Caco-2 (cell line): ENCODE results near the gene GTF3C5. TPM values are rescaled to one million over a fixed set of nuclear protein-coding genes. Genes with fewer than 3 reads are reported as not detected.

Experiments
- BruUV-seq: library from RNA; stranded (reverse); fragments of 400-500 nt; replicated peaks from 2 replicates; lab custom pipeline; 2021; lab: Mats Ljungman, UMichigan
- CTCF ChIA-PET: fragments of 300-600 bp; sonication (Branson Sonifier 250); formaldehyde crosslinking; loops from one replicate; lab custom pipeline; 2022; ENCODE audit warnings: antibody characterized with exemption; lab: Charles Lee
- POLR2A ChIA-PET: fragments of 300-600 bp; sonication (Branson Sonifier 250); formaldehyde crosslinking; loops from one replicate; lab custom pipeline; 2022; ENCODE audit warnings: antibody characterized with exemption; lab: Charles Lee
- DNase-seq, 2 experiments: peaks; one replicate each; pipeline versions ENCODE4 v3.0.0 to v3.0.0-alpha.2; 2020 to 2022
- H3K27me3 ChIP-seq: replicated peaks from 2 replicates; pipeline ENCODE4 v1.6.0; 2011; ENCODE audit warnings: low read length; ENCODE audit not compliant: control insufficient read depth, insufficient read depth
- H3K36me3 ChIP-seq: 2 replicates; pipeline ENCODE4 v1.5.1; 2011; ENCODE audit warnings: low read length; ENCODE audit not compliant: control insufficient read depth, insufficient read depth
- H3K4me1 ChIP-seq: fragments of 250-450 bp; sonication (Bioruptor Pico); 2 replicates; pipeline ENCODE4 v1.5.1; 2020; ENCODE audit warnings: mild to moderate bottlenecking
- H3K4me3 ChIP-seq: 2 replicates; pipeline ENCODE4 v1.5.1; 2011; ENCODE audit warnings: low read depth, mild to moderate bottlenecking, control low read depth, low read length
- H3K9me3 ChIP-seq: fragments of 250-450 bp; sonication (Bioruptor Pico); 2 replicates; pipeline ENCODE4 v1.5.1; 2020; ENCODE audit warnings: mild to moderate bottlenecking, moderate library complexity
- H3K27ac Mint-ChIP-seq: one replicate; pipeline ENCODE4 v1.8.0; 2022; ENCODE audit warnings: mixed read lengths; ENCODE audit not compliant: unreplicated experiment
- H3K27me3 Mint-ChIP-seq: one replicate; pipeline ENCODE4 v1.8.0; 2022; ENCODE audit warnings: mixed read lengths; ENCODE audit not compliant: insufficient read depth, unreplicated experiment
- H3K36me3 Mint-ChIP-seq: one replicate; pipeline ENCODE4 v1.8.0; 2022; ENCODE audit warnings: mild to moderate bottlenecking, mixed read lengths; ENCODE audit not compliant: insufficient read depth, unreplicated experiment
- H3K4me1 Mint-ChIP-seq: one replicate; pipeline ENCODE4 v1.8.0; 2022; ENCODE audit warnings: low read depth, mixed read lengths; ENCODE audit not compliant: unreplicated experiment
- H3K4me3 Mint-ChIP-seq: one replicate; pipeline ENCODE4 v1.8.0; 2022; ENCODE audit warnings: mild to moderate bottlenecking, moderate library complexity, mixed read lengths; ENCODE audit not compliant: unreplicated experiment
- H3K9me3 Mint-ChIP-seq: one replicate; pipeline ENCODE4 v1.8.0; 2022; ENCODE audit warnings: mixed read lengths; ENCODE audit not compliant: unreplicated experiment
- intact Hi-C: fragments of 100-400 bp; cut with micrococcal nuclease; formaldehyde crosslinking; loops from one replicate; pipeline ENCODE4 v1.10.0; 2022; ENCODE audit not compliant: unreplicated experiment
- total RNA-seq: library from RNA; stranded (reverse); gene quantifications from 2 replicates; pipeline ENCODE4 v1.2.3, GENCODE V29; 2022
- TF ChIP-seq, protein P1 (sequence below), 2 experiments: fragments of 200-600 bp in 1 of 2; IDR thresholded peaks; 1 replicate in 1 of 2; 2 replicates in 1 of 2; pipeline versions ENCODE4 v1.5.1 to v1.8.0; 2011 to 2022; ENCODE audit warnings: antibody characterized with exemption in 1 of 2, control low read depth in 1 of 2, inconsistent platforms in 1 of 2, low read depth in 1 of 2, low read length in 1 of 2, mild to moderate bottlenecking in 1 of 2, moderate library complexity in 1 of 2; ENCODE audit not compliant: insufficient read depth in 1 of 2, severe bottlenecking in 1 of 2, unreplicated experiment in 1 of 2

Gene GTF3C5
- total RNA-seq, 1 experiment from 2014 or later: 73.1 TPM

DNA sequence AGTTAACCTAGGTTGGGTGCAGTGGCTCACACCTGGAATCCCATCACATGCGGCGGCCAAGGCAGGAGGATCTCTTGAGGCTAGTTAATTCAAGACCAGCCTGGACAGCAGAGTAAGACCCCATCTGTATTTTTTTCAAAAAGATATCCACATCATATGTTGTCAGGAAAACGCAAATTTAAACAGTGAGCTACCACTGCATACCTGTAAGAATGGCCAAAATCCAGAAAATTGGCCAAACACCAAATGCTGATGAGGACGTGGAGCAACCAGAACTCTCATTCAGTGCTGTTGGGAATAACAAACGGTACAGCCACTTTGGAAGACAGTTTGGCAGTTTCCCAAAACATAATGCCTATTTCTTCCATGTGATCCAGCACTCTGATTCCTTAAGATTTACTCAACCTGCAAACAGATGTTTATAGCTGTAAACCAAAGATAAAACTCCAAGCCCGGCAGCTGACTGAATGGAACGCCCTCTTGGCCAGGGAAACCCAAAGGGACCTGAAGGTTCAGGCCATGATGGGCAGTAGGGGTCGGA is 43.4 kb downstream of the GTF3C5 start:
- POLR2A ChIA-PET: interaction anchor here (0.9 kb wide), 1 partner anchor 44 kb away, joined by 4 read pairs; the partner anchor contains the start of gene GTF3C5
- DNase-seq: peak in 1 of 2 experiments; percentile 13
- Histone ChIP-seq H3K4me3 (no peak overlapping the region), H3K4me1 (no peaks in the 10 kb centered on the region), H3K36me3 (no peaks in the 10 kb centered on the region), H3K27me3 (no peaks in the 10 kb centered on the region), H3K9me3 (no peaks in the 10 kb centered on the region; the same call in 1 of the 2 replicates)
- TF ChIP-seq, protein P1, sequence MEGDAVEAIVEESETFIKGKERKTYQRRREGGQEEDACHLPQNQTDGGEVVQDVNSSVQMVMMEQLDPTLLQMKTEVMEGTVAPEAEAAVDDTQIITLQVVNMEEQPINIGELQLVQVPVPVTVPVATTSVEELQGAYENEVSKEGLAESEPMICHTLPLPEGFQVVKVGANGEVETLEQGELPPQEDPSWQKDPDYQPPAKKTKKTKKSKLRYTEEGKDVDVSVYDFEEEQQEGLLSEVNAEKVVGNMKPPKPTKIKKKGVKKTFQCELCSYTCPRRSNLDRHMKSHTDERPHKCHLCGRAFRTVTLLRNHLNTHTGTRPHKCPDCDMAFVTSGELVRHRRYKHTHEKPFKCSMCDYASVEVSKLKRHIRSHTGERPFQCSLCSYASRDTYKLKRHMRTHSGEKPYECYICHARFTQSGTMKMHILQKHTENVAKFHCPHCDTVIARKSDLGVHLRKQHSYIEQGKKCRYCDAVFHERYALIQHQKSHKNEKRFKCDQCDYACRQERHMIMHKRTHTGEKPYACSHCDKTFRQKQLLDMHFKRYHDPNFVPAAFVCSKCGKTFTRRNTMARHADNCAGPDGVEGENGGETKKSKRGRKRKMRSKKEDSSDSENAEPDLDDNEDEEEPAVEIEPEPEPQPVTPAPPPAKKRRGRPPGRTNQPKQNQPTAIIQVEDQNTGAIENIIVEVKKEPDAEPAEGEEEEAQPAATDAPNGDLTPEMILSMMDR (IDR thresholded peaks at IDR 0.05; ENCODE audit: insufficient read depth in 1 of 2, low read depth in 1 of 2, low read length in 1 of 2, severe bottlenecking in 1 of 2, unreplicated experiment in 1 of 2): no peak
- Mint-ChIP-seq H3K4me3 (no peak overlapping the region), H3K36me3 (no peaks in the 10 kb centered on the region), H3K4me1 (no peaks in the 10 kb centered on the region), H3K27me3 (no peaks in the 10 kb centered on the region), H3K9me3 (no peaks in the 10 kb centered on the region), H3K27ac (no peak overlapping the region)
- CTCF ChIA-PET: no interaction called here
- intact Hi-C loops: no loop called here
- no TSS peak for BruUV-seq

DNA sequence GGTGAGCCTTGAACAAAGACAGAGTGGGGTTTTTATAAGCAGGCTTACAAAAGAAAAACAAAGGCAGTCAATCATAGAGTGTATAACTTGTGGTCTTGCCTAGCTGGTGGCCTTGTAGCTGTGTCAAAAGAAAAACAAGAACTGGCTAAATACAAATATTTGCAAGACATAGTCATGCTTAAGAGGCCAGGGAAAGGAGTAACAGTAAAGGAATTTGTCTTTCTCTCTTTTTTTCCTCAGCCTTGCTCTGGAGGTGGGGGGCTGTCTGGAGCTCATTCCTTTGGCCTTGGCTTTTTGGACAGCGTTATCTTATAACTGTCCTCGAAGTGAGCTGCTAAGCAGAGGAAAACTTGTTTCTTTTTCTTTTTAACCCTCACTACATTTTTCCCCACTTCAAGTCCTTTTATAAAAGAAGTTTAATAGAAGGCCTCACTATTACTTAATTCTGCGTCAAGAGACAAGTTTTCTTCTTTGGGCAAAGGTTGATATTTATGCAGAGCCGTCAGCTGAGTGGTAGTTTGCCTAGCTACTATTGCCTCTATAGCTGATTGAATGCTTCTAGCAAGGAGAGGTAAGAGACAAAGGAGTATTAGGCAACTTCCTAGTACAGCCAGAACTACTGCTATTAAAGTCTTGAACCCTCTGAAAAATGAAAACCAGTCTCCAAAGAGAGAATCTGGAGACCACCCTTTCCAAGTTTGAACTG is 45.3 kb downstream of the GTF3C5 start:
- H3K36me3 ChIP-seq: no peaks in the 10 kb centered on the region
- H3K27me3 ChIP-seq: no peaks in the 10 kb centered on the region
- Mint-ChIP-seq H3K36me3 (no peaks in the 10 kb centered on the region), H3K9me3 (no peaks in the 10 kb centered on the region), H3K27me3 (peaks cover 3% of the 10 kb centered on the region), H3K27ac (no peak overlapping the region), H3K4me1 (no peaks in the 10 kb centered on the region), H3K4me3 (no peak overlapping the region)
- BruUV-seq: no TSS peak
- no peak for DNase-seq
- TF ChIP-seq, protein P1 (IDR thresholded peaks at IDR 0.05; ENCODE audit: insufficient read depth in 1 of 2, low read depth in 1 of 2, low read length in 1 of 2, severe bottlenecking in 1 of 2, unreplicated experiment in 1 of 2): no peak
- no peaks in the 10 kb centered on the region; the same call in 1 of the 2 replicates for H3K9me3 ChIP-seq
- CTCF ChIA-PET: no interaction called here
- peaks cover 11% of the 10 kb centered on the region for H3K4me1 ChIP-seq
- POLR2A ChIA-PET: no interaction called here
- no peak overlapping the region for H3K4me3 ChIP-seq
- intact Hi-C loops: no loop called here

DNA sequence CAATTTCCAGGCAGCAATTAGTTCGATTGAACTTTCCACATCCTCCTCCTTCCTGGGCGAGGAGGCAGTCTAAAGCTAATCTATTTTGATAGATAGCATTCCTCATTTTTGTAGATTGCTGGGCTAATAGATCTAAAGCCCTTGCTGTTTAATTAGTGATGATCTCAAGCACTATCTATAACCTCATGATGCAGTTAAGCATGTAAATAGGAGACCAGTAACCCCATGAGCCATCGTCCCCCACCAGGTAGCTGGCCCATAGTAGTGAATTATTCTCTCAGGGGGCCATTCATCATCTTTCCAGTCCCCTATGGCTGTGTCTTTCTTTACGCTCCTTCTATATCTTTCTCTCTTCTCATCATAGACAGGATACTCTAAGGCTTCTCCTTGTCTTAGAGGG is 45.9 kb downstream of the GTF3C5 start:
- BruUV-seq: no TSS peak
- ChIA-PET POLR2A (no interaction called here), CTCF (no interaction called here)
- Histone ChIP-seq H3K36me3 (no peaks in the 10 kb centered on the region), H3K4me1 (peaks cover 13% of the 10 kb centered on the region), H3K4me3 (no peak overlapping the region), H3K27me3 (no peaks in the 10 kb centered on the region), H3K9me3 (no peaks in the 10 kb centered on the region; the same call in 1 of the 2 replicates)
- TF ChIP-seq, protein P1 (IDR thresholded peaks at IDR 0.05; ENCODE audit: insufficient read depth in 1 of 2, low read depth in 1 of 2, low read length in 1 of 2, severe bottlenecking in 1 of 2, unreplicated experiment in 1 of 2): no peak
- intact Hi-C loops: no loop called here
- H3K36me3 Mint-ChIP-seq: no peaks in the 10 kb centered on the region
- H3K4me3 Mint-ChIP-seq: no peak overlapping the region
- H3K27me3 Mint-ChIP-seq: peaks cover 3% of the 10 kb centered on the region
- no peaks in the 10 kb centered on the region for H3K9me3 Mint-ChIP-seq
- H3K4me1 Mint-ChIP-seq: no peaks in the 10 kb centered on the region
- no peak overlapping the region for H3K27ac Mint-ChIP-seq
- no peak for DNase-seq
